HuH-7 (cell line): ENCODE results near the gene WASL.
"Not testable (repeated sequence)": the region's sequence is repeated elsewhere in the genome, so short reads cannot be mapped to it uniquely, and the experiment has no call there.

Source experiments
- DNase-seq: peaks from one replicate; pipeline ENCODE4 v3.0.0; 2011; ENCODE audit warnings: low spot score

The WASL gene

GRCh38 chr7:123658023-123658422 is 90.8 kb downstream of the WASL start:
- no peak for DNase-seq

- no peak for DNase-seq
These were observed 91.5 kb downstream of the WASL start for GRCh38 chr7:123657304-123657685.

GRCh38 chr7:123656544-123657303 is 92.1 kb downstream of the WASL start:
- DNase-seq = no peak

GRCh38 chr7:123655614-123656013 is 93.2 kb downstream of the WASL start, which contains the start of gene LMOD2:
Gene LMOD2 (plus strand): TSS chr7:123655866. CDS start chr7:123655964, 98 bp downstream.
- DNase-seq = no peak

- no peak for DNase-seq
These were observed 95.6 kb downstream of the WASL start for GRCh38 chr7:123653162-123653561.

GRCh38 chr7:123652406-123652805 is 96.4 kb downstream of the WASL start:
- no peak for DNase-seq

- DNase-seq = no peak
These were observed 98.2 kb downstream of the WASL start for GRCh38 chr7:123650595-123650994.

- no peak for DNase-seq
These were observed 98.8 kb downstream of the WASL start for GRCh38 chr7:123649964-123650363.

GRCh38 chr7:123647106-123647730 is 101.6 kb downstream of the WASL start:
- no peak for DNase-seq

- no peak for DNase-seq
These were observed 103.3 kb downstream of the WASL start for GRCh38 chr7:123645516-123645915.

- DNase-seq = peak; percentile 60
These were observed 105.0 kb downstream of the WASL start for GRCh38 chr7:123643495-123644441.

GRCh38 chr7:123641901-123642300 is 106.9 kb downstream of the WASL start:
- no peak for DNase-seq

- no peak for DNase-seq
These were observed 108.2 kb downstream of the WASL start for GRCh38 chr7:123640583-123640982.

- no peak for DNase-seq
These were observed 109.2 kb downstream of the WASL start for GRCh38 chr7:123639631-123640030.

GRCh38 chr7:123637878-123638277 is 110.9 kb downstream of the WASL start:
- no peak for DNase-seq

GRCh38 chr7:123637203-123637602 is 111.6 kb downstream of the WASL start:
- no peak for DNase-seq

- DNase-seq = peak; percentile 26
These were observed 113.0 kb downstream of the WASL start for GRCh38 chr7:123635551-123636359.

GRCh38 chr7:123634011-123634573 is 114.7 kb downstream of the WASL start:
- DNase-seq = not testable (repeated sequence)

- no peak for DNase-seq
These were observed 115.2 kb downstream of the WASL start for GRCh38 chr7:123633553-123633952.

- no peak for DNase-seq
These were observed 116.0 kb downstream of the WASL start for GRCh38 chr7:123632808-123633207.
